HL-60 (cell line): Measurements from ENCODE around the gene NT5DC2.

Experiments used
- DNase-seq, 2 experiments: peaks; one replicate each; pipeline ENCODE4 v3.0.0-alpha.2; 2010 to 2020; ENCODE audit warnings: low read depth in 1 of 2, low spot score in 1 of 2
- H3K27ac ChIP-seq: fragments of 250-450 bp; sonication (Bioruptor Pico); replicated peaks from 2 replicates; pipeline ENCODE4 v1.5.1; 2020; ENCODE audit warnings: mild to moderate bottlenecking, moderate library complexity
- H3K27me3 ChIP-seq: fragments of 250-450 bp; sonication (Bioruptor Pico); 2 replicates; pipeline ENCODE4 v1.5.1; 2021; ENCODE audit warnings: mild to moderate bottlenecking, moderate library complexity; ENCODE audit not compliant: insufficient read depth, poor library complexity, severe bottlenecking
- H3K4me3 ChIP-seq: replicated peaks from 2 replicates; pipeline ENCODE4 v1.5.1; 2011; ENCODE audit warnings: mild to moderate bottlenecking, control low read depth, low read length; ENCODE audit not compliant: insufficient read depth
- GABPA ChIP-seq: IDR thresholded peaks from 2 replicates; pipeline ENCODE4 v1.6.1; 2012; ENCODE audit warnings: low read depth
- POLR2AphosphoS5 ChIP-seq: IDR thresholded peaks from 2 replicates; pipeline ENCODE4 v1.6.1; 2012; ENCODE audit warnings: low read depth
- SPI1 ChIP-seq: IDR thresholded peaks from 2 replicates; pipeline ENCODE4 v1.6.1; 2012; ENCODE audit warnings: low read depth, mild to moderate bottlenecking, borderline replicate concordance
- TF ChIP-seq, protein P1 (sequence below): IDR thresholded peaks from 2 replicates; pipeline ENCODE4 v1.6.1; 2012; ENCODE audit warnings: low read depth; ENCODE audit not compliant: insufficient replicate concordance
- TF ChIP-seq, protein P2 (sequence below): IDR thresholded peaks from one replicate; pipeline ENCODE4 v1.5.1; 2011; ENCODE audit warnings: low read length, control low read depth, inconsistent platforms; ENCODE audit not compliant: insufficient read depth

The NT5DC2 gene

DNA sequence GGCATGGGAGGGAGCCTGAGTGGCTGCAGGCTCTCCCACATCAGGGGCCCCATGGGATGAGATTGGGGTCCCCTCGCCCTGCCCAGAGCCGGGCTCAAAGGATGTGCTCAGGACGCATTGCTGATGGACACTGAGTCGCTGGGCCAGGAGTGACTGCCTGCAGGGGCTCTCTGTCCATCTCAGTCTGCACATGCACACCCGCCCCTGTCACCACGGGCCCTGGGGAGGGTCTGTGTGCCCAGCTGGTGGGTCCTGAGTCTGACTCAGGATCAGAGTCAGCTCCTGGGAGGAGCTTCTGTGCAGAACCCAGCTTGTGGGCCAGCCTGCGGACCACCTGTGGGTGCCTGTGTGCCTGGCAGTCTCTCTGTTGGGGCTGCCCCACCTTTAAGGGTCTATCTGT lies 20.4 kb downstream of the NT5DC2 start:
- TF ChIP-seq SPI1 (no peak), GABPA (no peak), POLR2AphosphoS5 (no peak)
- TF ChIP-seq, protein P1, sequence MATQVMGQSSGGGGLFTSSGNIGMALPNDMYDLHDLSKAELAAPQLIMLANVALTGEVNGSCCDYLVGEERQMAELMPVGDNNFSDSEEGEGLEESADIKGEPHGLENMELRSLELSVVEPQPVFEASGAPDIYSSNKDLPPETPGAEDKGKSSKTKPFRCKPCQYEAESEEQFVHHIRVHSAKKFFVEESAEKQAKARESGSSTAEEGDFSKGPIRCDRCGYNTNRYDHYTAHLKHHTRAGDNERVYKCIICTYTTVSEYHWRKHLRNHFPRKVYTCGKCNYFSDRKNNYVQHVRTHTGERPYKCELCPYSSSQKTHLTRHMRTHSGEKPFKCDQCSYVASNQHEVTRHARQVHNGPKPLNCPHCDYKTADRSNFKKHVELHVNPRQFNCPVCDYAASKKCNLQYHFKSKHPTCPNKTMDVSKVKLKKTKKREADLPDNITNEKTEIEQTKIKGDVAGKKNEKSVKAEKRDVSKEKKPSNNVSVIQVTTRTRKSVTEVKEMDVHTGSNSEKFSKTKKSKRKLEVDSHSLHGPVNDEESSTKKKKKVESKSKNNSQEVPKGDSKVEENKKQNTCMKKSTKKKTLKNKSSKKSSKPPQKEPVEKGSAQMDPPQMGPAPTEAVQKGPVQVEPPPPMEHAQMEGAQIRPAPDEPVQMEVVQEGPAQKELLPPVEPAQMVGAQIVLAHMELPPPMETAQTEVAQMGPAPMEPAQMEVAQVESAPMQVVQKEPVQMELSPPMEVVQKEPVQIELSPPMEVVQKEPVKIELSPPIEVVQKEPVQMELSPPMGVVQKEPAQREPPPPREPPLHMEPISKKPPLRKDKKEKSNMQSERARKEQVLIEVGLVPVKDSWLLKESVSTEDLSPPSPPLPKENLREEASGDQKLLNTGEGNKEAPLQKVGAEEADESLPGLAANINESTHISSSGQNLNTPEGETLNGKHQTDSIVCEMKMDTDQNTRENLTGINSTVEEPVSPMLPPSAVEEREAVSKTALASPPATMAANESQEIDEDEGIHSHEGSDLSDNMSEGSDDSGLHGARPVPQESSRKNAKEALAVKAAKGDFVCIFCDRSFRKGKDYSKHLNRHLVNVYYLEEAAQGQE: no peak
- TF ChIP-seq, protein P2, sequence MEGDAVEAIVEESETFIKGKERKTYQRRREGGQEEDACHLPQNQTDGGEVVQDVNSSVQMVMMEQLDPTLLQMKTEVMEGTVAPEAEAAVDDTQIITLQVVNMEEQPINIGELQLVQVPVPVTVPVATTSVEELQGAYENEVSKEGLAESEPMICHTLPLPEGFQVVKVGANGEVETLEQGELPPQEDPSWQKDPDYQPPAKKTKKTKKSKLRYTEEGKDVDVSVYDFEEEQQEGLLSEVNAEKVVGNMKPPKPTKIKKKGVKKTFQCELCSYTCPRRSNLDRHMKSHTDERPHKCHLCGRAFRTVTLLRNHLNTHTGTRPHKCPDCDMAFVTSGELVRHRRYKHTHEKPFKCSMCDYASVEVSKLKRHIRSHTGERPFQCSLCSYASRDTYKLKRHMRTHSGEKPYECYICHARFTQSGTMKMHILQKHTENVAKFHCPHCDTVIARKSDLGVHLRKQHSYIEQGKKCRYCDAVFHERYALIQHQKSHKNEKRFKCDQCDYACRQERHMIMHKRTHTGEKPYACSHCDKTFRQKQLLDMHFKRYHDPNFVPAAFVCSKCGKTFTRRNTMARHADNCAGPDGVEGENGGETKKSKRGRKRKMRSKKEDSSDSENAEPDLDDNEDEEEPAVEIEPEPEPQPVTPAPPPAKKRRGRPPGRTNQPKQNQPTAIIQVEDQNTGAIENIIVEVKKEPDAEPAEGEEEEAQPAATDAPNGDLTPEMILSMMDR: no peak
- Histone ChIP-seq H3K27me3 (no peaks in the 10 kb centered on the region), H3K27ac (no peak overlapping the region), H3K4me3 (no peak overlapping the region)
- DNase-seq: no peak

DNA sequence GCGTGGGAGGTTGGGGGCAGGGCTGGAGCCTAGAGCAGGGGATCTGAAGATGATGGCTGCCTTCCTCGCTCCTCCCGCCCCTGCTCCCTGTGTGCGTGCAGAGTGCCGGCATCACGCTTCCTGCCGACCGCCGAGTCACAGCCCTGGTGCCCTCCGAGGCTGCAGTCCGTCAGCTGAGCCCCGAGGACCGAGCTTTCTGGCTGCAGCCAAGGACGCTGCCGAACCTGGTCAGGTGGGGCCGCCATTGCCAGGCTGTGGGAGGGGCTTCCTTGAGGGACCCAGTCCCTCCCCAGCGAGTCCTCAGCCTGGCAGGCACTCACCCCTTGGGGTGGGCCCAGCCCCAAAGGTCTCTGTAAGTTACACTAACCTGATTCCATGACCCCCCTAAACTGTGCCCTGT lies 20.9 kb downstream of the NT5DC2 start:
- DNase-seq: no peak
- Histone ChIP-seq H3K27ac (no peak overlapping the region), H3K27me3 (no peaks in the 10 kb centered on the region), H3K4me3 (no peak overlapping the region)
- no peak for TF ChIP-seq POLR2AphosphoS5
- TF ChIP-seq, protein P2: no peak
- TF ChIP-seq GABPA: no peak
- TF ChIP-seq, protein P1: no peak

DNA sequence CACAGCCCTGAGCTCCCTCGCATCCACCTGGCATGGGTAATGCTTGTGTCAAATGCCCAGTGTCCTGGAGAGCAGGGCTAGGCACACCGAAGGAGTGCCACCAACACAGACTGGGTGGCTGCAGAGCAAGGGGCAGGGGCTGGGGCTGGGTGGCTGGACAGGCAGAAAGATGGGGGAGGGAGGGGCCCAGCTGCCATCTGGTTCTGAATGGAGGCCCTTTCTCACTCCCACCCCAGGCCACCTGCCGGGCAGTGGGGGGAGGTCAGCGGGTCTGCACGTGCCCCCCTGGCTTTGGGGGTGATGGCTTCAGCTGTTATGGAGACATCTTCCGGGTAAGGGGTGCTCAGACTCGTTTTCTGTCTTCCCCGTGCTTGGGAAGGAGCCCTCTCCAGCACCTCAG lies 21.6 kb downstream of the NT5DC2 start:
- Histone ChIP-seq H3K27ac (no peak overlapping the region), H3K27me3 (no peaks in the 10 kb centered on the region), H3K4me3 (no peak overlapping the region)
- no peak for DNase-seq
- TF ChIP-seq POLR2AphosphoS5 (no peak), GABPA (no peak), SPI1 (no peak)
- TF ChIP-seq, protein P1: no peak
- TF ChIP-seq, protein P2: no peak
